Fibroblast of lung (primary cell): ENCODE measurements around the gene RAB19.

ENCODE experiments used
- EZH2 ChIP-seq: IDR thresholded peaks from 2 replicates; pipeline ENCODE4 v1.5.1; 2012; ENCODE audit warnings: low read length, control low read depth, mild to moderate bottlenecking; ENCODE audit errors: missing control alignments
- TF ChIP-seq, protein P1 (sequence below), 2 donors: IDR thresholded peaks in 1 of 2; conservative IDR thresholded peaks in 1 of 2; 1 replicate in 1 of 2; 2 replicates in 1 of 2; pipeline ENCODE4 v1.5.1; 2011 to 2012; ENCODE audit warnings: low read length in 2 of 2, control low read depth in 1 of 2, inconsistent platforms in 1 of 2, low read depth in 1 of 2, mild to moderate bottlenecking in 1 of 2

DNA sequence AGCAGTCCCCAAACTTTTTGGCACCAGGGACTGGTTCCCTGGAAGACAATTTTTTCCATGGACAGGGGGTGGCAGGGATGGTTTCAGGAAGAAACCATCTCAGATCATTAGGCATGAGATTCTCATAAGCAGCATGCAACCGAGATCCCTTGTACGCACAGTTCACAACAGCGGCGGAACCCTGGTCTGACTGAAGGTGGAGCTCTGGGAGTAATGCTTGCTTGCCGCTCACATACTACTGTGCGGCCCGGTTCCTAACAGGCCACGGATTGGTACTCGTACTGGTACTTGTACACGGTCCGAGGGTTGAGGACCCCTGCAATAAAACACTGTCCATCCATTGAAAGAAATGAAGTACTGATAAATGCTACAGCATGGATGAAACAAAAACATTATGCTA, 42.6 kb downstream of the RAB19 start:
- TF ChIP-seq, protein P1, sequence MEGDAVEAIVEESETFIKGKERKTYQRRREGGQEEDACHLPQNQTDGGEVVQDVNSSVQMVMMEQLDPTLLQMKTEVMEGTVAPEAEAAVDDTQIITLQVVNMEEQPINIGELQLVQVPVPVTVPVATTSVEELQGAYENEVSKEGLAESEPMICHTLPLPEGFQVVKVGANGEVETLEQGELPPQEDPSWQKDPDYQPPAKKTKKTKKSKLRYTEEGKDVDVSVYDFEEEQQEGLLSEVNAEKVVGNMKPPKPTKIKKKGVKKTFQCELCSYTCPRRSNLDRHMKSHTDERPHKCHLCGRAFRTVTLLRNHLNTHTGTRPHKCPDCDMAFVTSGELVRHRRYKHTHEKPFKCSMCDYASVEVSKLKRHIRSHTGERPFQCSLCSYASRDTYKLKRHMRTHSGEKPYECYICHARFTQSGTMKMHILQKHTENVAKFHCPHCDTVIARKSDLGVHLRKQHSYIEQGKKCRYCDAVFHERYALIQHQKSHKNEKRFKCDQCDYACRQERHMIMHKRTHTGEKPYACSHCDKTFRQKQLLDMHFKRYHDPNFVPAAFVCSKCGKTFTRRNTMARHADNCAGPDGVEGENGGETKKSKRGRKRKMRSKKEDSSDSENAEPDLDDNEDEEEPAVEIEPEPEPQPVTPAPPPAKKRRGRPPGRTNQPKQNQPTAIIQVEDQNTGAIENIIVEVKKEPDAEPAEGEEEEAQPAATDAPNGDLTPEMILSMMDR (conservative IDR thresholded peaks at IDR 0.05 in 1 of 2, IDR thresholded peaks at IDR 0.05 in 1 of 2; ENCODE audit: low read depth in 1 of 2, low read length in 2 of 2), result no peak
- no peak for TF ChIP-seq EZH2
